ENCODE data around the gene HS3ST5.

HS3ST5 gene

DNA sequence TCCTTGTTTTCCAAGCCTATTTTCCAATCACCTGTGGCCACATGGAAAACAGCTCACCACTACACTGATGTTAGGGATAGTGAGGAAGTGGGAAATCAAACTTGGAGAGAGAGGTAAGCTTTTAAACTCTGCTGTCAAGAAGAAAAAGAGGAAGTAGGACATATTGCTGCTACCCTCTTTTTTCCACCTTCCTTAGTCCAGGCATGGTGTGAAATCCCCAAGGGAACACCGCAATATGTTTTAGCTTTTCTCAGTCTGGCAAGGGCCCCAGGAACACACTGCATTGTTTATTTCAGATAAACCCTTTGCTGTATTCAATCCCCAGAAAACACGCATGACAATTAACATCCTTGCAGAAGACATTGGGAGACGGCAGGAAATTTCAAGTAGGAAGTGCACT, 61.3 kb downstream of the HS3ST5 start:
- TF ChIP-seq TAF1 (IDR thresholded peaks at IDR 0.05; ENCODE audit: borderline replicate concordance, insufficient read depth, low read length) (no peak), POLR2AphosphoS5 (IDR thresholded peaks at IDR 0.05; ENCODE audit: low read depth, low read length) (no peak), SIN3A (IDR thresholded peaks at IDR 0.05; ENCODE audit: borderline replicate concordance, insufficient read depth, low read length) (no peak), FOXP2 (optimal IDR thresholded peaks at IDR 0.05; ENCODE audit: borderline replicate concordance, extremely low read depth, extremely low read length, insufficient read depth) (no peak), REST (IDR thresholded peaks at IDR 0.05; ENCODE audit: insufficient read depth in 1 of 2, low read depth in 2 of 2, low read length in 2 of 2) (no peak)

DNA sequence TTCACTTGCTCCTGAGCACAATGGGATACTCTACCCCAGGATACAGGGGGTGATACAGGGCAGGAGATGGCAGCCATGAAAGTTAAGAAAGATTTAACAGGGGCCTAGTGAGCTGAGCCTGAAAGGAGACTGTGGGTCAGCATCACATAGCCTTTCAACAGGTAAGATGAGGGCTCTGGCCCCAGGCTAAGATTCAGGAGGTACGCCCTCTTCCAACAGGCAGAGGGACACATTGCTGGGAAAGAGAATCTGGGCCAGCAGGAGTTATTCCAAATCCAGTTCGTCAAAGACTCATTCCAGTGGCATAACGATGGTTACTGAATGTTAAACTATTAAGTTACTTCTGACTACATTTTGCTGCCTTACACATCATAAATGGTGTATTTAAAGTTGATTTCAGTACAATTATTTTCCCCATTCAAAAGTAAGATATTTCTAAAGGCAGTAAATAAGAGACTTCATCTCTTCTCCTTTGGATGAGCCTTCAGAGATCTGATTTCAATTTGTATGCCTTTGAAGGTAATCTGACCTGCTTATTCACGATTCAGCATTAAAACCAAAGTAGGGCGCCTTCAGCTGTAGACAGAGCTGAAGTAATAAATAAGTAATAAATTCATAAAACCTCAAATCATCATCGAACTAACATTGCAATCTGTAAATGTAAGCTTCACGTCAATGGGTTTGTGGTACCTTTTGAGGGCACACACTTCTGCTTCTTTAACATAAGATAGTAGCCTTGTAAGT, 62.4 kb downstream of the HS3ST5 start:
- TF ChIP-seq FOXP2 (optimal IDR thresholded peaks at IDR 0.05; ENCODE audit: borderline replicate concordance, extremely low read depth, extremely low read length, insufficient read depth) (no peak), SIN3A (IDR thresholded peaks at IDR 0.05; ENCODE audit: borderline replicate concordance, insufficient read depth, low read length) (no peak), POLR2AphosphoS5 (IDR thresholded peaks at IDR 0.05; ENCODE audit: low read depth, low read length) (no peak)

- TF ChIP-seq POLR2AphosphoS5 (IDR thresholded peaks at IDR 0.05; ENCODE audit: low read depth, low read length) (no peak), TAF1 (IDR thresholded peaks at IDR 0.05; ENCODE audit: borderline replicate concordance, insufficient read depth, low read length) (no peak)
These were observed 65.6 kb downstream of the HS3ST5 start for GRCh38 chr6:114277220-114277619.

- no peak for TF ChIP-seq REST (IDR thresholded peaks at IDR 0.05; ENCODE audit: insufficient read depth in 1 of 2, low read depth in 2 of 2, low read length in 2 of 2)
- TF ChIP-seq FOXP2 (optimal IDR thresholded peaks at IDR 0.05; ENCODE audit: borderline replicate concordance, extremely low read depth, extremely low read length, insufficient read depth) = no peak
- TF ChIP-seq TAF1 (IDR thresholded peaks at IDR 0.05; ENCODE audit: borderline replicate concordance, insufficient read depth, low read length) = no peak
- TF ChIP-seq SIN3A (IDR thresholded peaks at IDR 0.05; ENCODE audit: borderline replicate concordance, insufficient read depth, low read length) = no peak
- TF ChIP-seq POLR2AphosphoS5 (IDR thresholded peaks at IDR 0.05; ENCODE audit: low read depth, low read length) = no peak
These were observed 66.0 kb downstream of the HS3ST5 start for GRCh38 chr6:114276783-114277182.

GRCh38 chr6:114274836-114275235, 68.0 kb downstream of the HS3ST5 start:
- TF ChIP-seq TAF1 (IDR thresholded peaks at IDR 0.05; ENCODE audit: borderline replicate concordance, insufficient read depth, low read length) = no peak
- no peak for TF ChIP-seq POLR2AphosphoS5 (IDR thresholded peaks at IDR 0.05; ENCODE audit: low read depth, low read length)
- no peak for TF ChIP-seq FOXP2 (optimal IDR thresholded peaks at IDR 0.05; ENCODE audit: borderline replicate concordance, extremely low read depth, extremely low read length, insufficient read depth)
- no peak for TF ChIP-seq SIN3A (IDR thresholded peaks at IDR 0.05; ENCODE audit: borderline replicate concordance, insufficient read depth, low read length)
- no peak for TF ChIP-seq REST (IDR thresholded peaks at IDR 0.05; ENCODE audit: insufficient read depth in 1 of 2, low read depth in 2 of 2, low read length in 2 of 2)

- TF ChIP-seq FOXP2 (optimal IDR thresholded peaks at IDR 0.05; ENCODE audit: borderline replicate concordance, extremely low read depth, extremely low read length, insufficient read depth) = no peak
These were observed 70.2 kb downstream of the HS3ST5 start for GRCh38 chr6:114272582-114272981.

Data from PFSK-1 (cell line).